NCI-H187 (cell line): ENCODE measurements around the gene NR2F6.
"Not testable (repeated sequence)": the region's sequence is repeated elsewhere in the genome, so short reads cannot be mapped to it uniquely, and the experiment has no call there.

Experiments
- DNase-seq, 2 experiments: peaks; one replicate each; lab custom pipeline; 2025; lab: John Stamatoyannopoulos, UW

Gene NR2F6

GRCh38 chr19:17210296-17210695 lies 35.4 kb downstream of the NR2F6 start:
- DNase-seq: no peak

GRCh38 chr19:17209126-17210036 lies 36.3 kb downstream of the NR2F6 start:
- no peak for DNase-seq

- DNase-seq: no peak
These were observed 38.8 kb downstream of the NR2F6 start for GRCh38 chr19:17206736-17207581.

GRCh38 chr19:17205237-17206140 lies 40.2 kb downstream of the NR2F6 start:
- DNase-seq: peak in 1 of 2 experiments; percentile 16

GRCh38 chr19:17202713-17203112 lies 43.0 kb downstream of the NR2F6 start:
- DNase-seq: no peak

- DNase-seq: no peak
These were observed 43.5 kb downstream of the NR2F6 start for GRCh38 chr19:17202249-17202648.

GRCh38 chr19:17200408-17201079 lies 45.2 kb downstream of the NR2F6 start:
- no peak for DNase-seq

- no peak for DNase-seq
These were observed 48.1 kb downstream of the NR2F6 start for GRCh38 chr19:17197666-17198065.

- DNase-seq: no peak
These were observed 49.1 kb downstream of the NR2F6 start for GRCh38 chr19:17196610-17197009.

- no peak for DNase-seq
These were observed 50.6 kb downstream of the NR2F6 start for GRCh38 chr19:17195106-17195505.

GRCh38 chr19:17194608-17195007 lies 51.1 kb downstream of the NR2F6 start:
- DNase-seq: no peak

- DNase-seq: no peak
These were observed 53.0 kb downstream of the NR2F6 start for GRCh38 chr19:17192751-17193150.

GRCh38 chr19:17191736-17192135 lies 54.0 kb downstream of the NR2F6 start:
- DNase-seq: not testable (repeated sequence)

GRCh38 chr19:17185590-17185989 lies 60.1 kb downstream of the NR2F6 start:
- no peak for DNase-seq

- no peak for DNase-seq
These were observed 61.3 kb downstream of the NR2F6 start for GRCh38 chr19:17184371-17184841.

- DNase-seq: no peak
These were observed 61.8 kb downstream of the NR2F6 start for GRCh38 chr19:17183858-17184321.

GRCh38 chr19:17183271-17183761 lies 62.4 kb downstream of the NR2F6 start:
- DNase-seq: no peak
